GM12878 (cell line): ENCODE measurements around the gene MAST2. TPM values are rescaled to one million over a fixed set of nuclear protein-coding genes. Genes with fewer than 3 reads are reported as not detected.

Source experiments
- ATAC-seq: fragments of 200-7000 bp; cut with Tn5 transposase; 3 replicates; pipeline ENCODE4 v1.9.1; 2020; ENCODE audit warnings: mild to moderate bottlenecking, moderate library complexity
- BruUV-seq: library from RNA; stranded (reverse); fragments of 400-500 nt; replicated peaks from 2 replicates; lab custom pipeline; 2021; lab: Mats Ljungman, UMichigan
- CTCF ChIA-PET: fragments of 300-600 bp; sonication (Branson Sonifier 250); formaldehyde crosslinking; extraction: SDS; loops from one replicate; lab custom pipeline; 2021; ENCODE audit warnings: inconsistent platforms; lab: Yijun Ruan, JAX
- POLR2A ChIA-PET: fragments of 350-600 bp; formaldehyde crosslinking; extraction: SDS; loops from one replicate; lab custom pipeline; 2021; ENCODE audit warnings: inconsistent platforms; lab: Charles Lee
- RAD21 ChIA-PET: fragments of 300-600 bp; sonication (Branson Sonifier 250); formaldehyde crosslinking; loops from one replicate; lab custom pipeline; 2023; ENCODE audit warnings: antibody characterized with exemption; ENCODE audit not compliant: unreplicated experiment; lab: Charles Lee
- SMC1A ChIA-PET: fragments of 300-600 bp; sonication (Branson Sonifier 250); formaldehyde crosslinking; loops from one replicate; lab custom pipeline; 2023; ENCODE audit not compliant: unreplicated experiment, uncharacterized antibody; lab: Charles Lee
- DNase-seq: peaks from one replicate; pipeline ENCODE4 v3.0.0-alpha.2; 2011; ENCODE audit warnings: low read depth, low spot score
- FAIRE-seq: peaks from 3 replicates; lab custom pipeline; 2011; peaks lifted over from hg19 to GRCh38; lab: Jason Lieb, UNC
- H2AFZ ChIP-seq: 2 replicates; pipeline ENCODE4 v1.6.0; 2011; ENCODE audit warnings: low read depth, low read length, control low read depth; ENCODE audit not compliant: control insufficient read depth
- H3K27ac ChIP-seq: 2 replicates; pipeline ENCODE4 v1.5.1; 2011; ENCODE audit warnings: control low read depth; ENCODE audit not compliant: control insufficient read depth, insufficient read depth
- H3K27me3 ChIP-seq, 2 experiments: replicated peaks in 1 of 2; 2 replicates each; pipeline versions ENCODE4 v1.6.0 to v1.6.1; 2011; ENCODE audit warnings: low read length in 1 of 2; ENCODE audit not compliant: control insufficient read depth in 2 of 2, insufficient read depth in 2 of 2
- H3K36me3 ChIP-seq, 2 experiments: 2 replicates each; pipeline ENCODE4 v1.5.1; 2011; ENCODE audit warnings: low read length in 1 of 2; ENCODE audit not compliant: control insufficient read depth in 2 of 2, insufficient read depth in 2 of 2
- H3K4me1 ChIP-seq: 2 replicates; pipeline ENCODE4 v1.6.1; 2011; ENCODE audit warnings: mild to moderate bottlenecking, low read length, moderate library complexity, mixed read lengths; ENCODE audit not compliant: control insufficient read depth, insufficient read depth
- H3K4me2 ChIP-seq: 2 replicates; pipeline ENCODE4 v1.6.0; 2011; ENCODE audit warnings: control low read depth; ENCODE audit not compliant: control insufficient read depth, insufficient read depth
- H3K4me3 ChIP-seq: fragments of 200-600 bp; sonication (generic); 2 replicates; pipeline ENCODE4 v1.5.1; 2016
- H3K79me2 ChIP-seq: 2 replicates; pipeline ENCODE4 v1.6.0; 2011; ENCODE audit warnings: low read length; ENCODE audit not compliant: control insufficient read depth, insufficient read depth
- H3K9ac ChIP-seq: 2 replicates; pipeline ENCODE4 v1.8.0; 2011; ENCODE audit warnings: low read length, control low read depth, mixed read lengths; ENCODE audit not compliant: control insufficient read depth, insufficient read depth
- H3K9me3 ChIP-seq: replicated peaks from 3 replicates; pipeline ENCODE4 v1.5.1; 2011; ENCODE audit warnings: mild to moderate bottlenecking, low read length; ENCODE audit not compliant: control insufficient read depth, insufficient read depth
- H4K20me1 ChIP-seq: 2 replicates; pipeline ENCODE4 v1.6.0; 2011; ENCODE audit not compliant: control insufficient read depth, insufficient read depth
- BCL11A ChIP-seq: IDR thresholded peaks from 2 replicates; pipeline ENCODE4 v1.6.1; 2011; ENCODE audit warnings: low read depth, low read length
- MEF2B ChIP-seq: fragments of 450-650 bp; IDR thresholded peaks from 2 replicates; pipeline ENCODE4 v1.6.1; 2018; ENCODE audit warnings: mild to moderate bottlenecking, moderate library complexity; ENCODE audit not compliant: partially characterized antibody, poor library complexity, severe bottlenecking
- PAX5 ChIP-seq: IDR thresholded peaks from 2 replicates; pipeline ENCODE4 v1.6.1; 2011; ENCODE audit warnings: low read depth, low read length, borderline replicate concordance
- RFX5 ChIP-seq: IDR thresholded peaks from 2 replicates; pipeline ENCODE4 v1.6.1; 2011; ENCODE audit warnings: low read depth, low read length, improper control_type of control experiment
- SIN3A ChIP-seq: IDR thresholded peaks from 2 replicates; pipeline ENCODE4 v1.6.1; 2012; ENCODE audit warnings: low read depth, low read length, improper control_type of control experiment
- TCF3 ChIP-seq: IDR thresholded peaks from 2 replicates; pipeline ENCODE4 v1.6.1; 2012; ENCODE audit warnings: low read depth, mild to moderate bottlenecking, low read length, borderline replicate concordance; ENCODE audit not compliant: insufficient read depth
- ZNF274 ChIP-seq: IDR thresholded peaks from one replicate; pipeline ENCODE4 v1.8.0; 2011; ENCODE audit not compliant: insufficient read length, insufficient read depth
- in situ Hi-C: fragments of 300-500 bp; cut with MboI; formaldehyde crosslinking; loops from 9 replicates; pipeline ENCODE4 v1.14.3; 2018; ENCODE audit warnings: mixed read lengths
- intact Hi-C: fragments of 100-400 bp; cut with micrococcal nuclease; formaldehyde crosslinking; loops from one replicate; pipeline ENCODE4 v1.14.2; 2022; ENCODE audit not compliant: unreplicated experiment
- polyA plus RNA-seq, 11 experiments: library from polyadenylated mRNA; depleted of rRNA in 4 of 11; unstranded in 6 of 11; stranded (reverse) in 5 of 11; fragments of >200 nt; fragmentation: Nextera tagmentation in 4 of 11; fragmentation: Illumina TruSeq in 1 of 11; extraction: Ambion mirVana in 4 of 11; extraction: Trizol in 1 of 11; gene quantifications; 1 replicate in 1 of 11; 2 replicates in 10 of 11; pipeline versions ENCODE4 v1.2.1 to v1.2.3, GENCODE V29; 2011 to 2016; ENCODE audit warnings: inconsistent platforms in 2 of 11, missing spikeins in 2 of 11, low read depth in 1 of 11
- total RNA-seq, 4 experiments: library from RNA; depleted of rRNA in 3 of 4; stranded (reverse); fragments of >200 nt in 3 of 4; fragmentation: Illumina TruSeq in 1 of 4; extraction: Trizol in 1 of 4; gene quantifications; 2 replicates each; pipeline versions ENCODE4 v1.2.1 to v1.2.3, GENCODE V29; 2013 to 2021
- TF ChIP-seq, protein P1 (sequence below): fragments of 450-650 bp; formaldehyde crosslinking; IDR thresholded peaks from 2 replicates; pipeline ENCODE4 v1.5.0; 2022; ENCODE audit warnings: mild to moderate bottlenecking, missing genetic modification characterization
- TF ChIP-seq, protein P2 (sequence below): IDR thresholded peaks from 2 replicates; pipeline ENCODE4 v1.6.1; 2011; ENCODE audit warnings: borderline replicate concordance, low read depth, mild to moderate bottlenecking, moderate library complexity, mixed read lengths, low read length; ENCODE audit not compliant: insufficient read depth; ENCODE audit errors: extremely low read length
- TF ChIP-seq, protein P3 (sequence below): fragments of 450-650 bp; IDR thresholded peaks from 2 replicates; pipeline ENCODE4 v1.6.1; 2016; ENCODE audit warnings: mild to moderate bottlenecking
- TF ChIP-seq, protein P4 (sequence below): IDR thresholded peaks from 2 replicates; pipeline ENCODE4 v1.6.1; 2011; ENCODE audit warnings: mild to moderate bottlenecking, low read depth, low read length, moderate library complexity; ENCODE audit not compliant: insufficient replicate concordance

Gene MAST2
- total and polyA plus RNA-seq, 10 of the 15 experiments (the other 5 are each of a cell fraction or from before 2014, with no cell fraction given): 1.0 to 28.7 (median 13.8) TPM

DNA sequence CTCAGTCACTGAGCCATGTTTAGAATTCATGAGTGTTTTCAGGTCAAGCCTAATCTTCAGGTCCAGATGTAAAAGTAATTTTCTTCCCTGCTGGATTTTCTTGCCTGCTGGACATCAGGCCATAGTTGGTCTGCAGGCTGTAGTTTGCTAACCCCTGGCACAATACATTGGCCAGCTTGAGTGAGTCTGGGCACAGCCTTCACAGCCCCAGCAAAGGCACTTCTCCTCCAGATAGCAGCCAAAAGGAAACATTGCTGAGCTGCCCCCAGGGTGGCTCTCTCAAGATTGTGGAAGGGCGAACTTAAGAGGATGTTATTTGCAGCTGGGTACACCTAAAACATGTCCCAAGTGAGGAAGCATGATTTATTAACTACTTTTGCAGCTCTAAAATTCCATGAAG is 202.2 kb downstream of the MAST2 start (continued):
- TF ChIP-seq MEF2B (no peak), PAX5 (no peak), SIN3A (no peak)
- TF ChIP-seq, protein P1, sequence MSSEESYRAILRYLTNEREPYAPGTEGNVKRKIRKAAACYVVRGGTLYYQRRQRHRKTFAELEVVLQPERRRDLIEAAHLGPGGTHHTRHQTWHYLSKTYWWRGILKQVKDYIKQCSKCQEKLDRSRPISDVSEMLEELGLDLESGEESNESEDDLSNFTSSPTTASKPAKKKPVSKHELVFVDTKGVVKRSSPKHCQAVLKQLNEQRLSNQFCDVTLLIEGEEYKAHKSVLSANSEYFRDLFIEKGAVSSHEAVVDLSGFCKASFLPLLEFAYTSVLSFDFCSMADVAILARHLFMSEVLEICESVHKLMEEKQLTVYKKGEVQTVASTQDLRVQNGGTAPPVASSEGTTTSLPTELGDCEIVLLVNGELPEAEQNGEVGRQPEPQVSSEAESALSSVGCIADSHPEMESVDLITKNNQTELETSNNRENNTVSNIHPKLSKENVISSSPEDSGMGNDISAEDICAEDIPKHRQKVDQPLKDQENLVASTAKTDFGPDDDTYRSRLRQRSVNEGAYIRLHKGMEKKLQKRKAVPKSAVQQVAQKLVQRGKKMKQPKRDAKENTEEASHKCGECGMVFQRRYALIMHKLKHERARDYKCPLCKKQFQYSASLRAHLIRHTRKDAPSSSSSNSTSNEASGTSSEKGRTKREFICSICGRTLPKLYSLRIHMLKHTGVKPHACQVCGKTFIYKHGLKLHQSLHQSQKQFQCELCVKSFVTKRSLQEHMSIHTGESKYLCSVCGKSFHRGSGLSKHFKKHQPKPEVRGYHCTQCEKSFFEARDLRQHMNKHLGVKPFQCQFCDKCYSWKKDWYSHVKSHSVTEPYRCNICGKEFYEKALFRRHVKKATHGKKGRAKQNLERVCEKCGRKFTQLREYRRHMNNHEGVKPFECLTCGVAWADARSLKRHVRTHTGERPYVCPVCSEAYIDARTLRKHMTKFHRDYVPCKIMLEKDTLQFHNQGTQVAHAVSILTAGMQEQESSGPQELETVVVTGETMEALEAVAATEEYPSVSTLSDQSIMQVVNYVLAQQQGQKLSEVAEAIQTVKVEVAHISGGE: no peak

DNA sequence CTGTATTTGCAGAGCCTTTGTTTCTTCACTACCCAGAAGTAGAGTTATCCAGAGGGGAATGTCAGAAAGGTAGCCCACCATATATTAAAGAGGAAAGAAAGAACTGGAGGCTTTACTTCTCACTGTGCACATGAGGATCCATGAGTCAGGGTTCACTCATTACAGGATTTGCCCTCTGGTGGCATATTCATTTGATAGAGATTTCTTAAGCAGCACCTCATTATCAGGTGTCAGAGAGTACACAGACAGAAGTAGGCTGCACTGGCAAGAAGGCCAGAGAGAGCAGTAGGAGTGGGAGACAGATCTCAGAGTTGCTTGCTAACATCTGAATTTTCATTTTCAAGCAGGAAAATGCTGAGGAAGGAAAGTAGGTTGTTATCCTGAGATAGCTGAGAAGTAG is 205.2 kb downstream of the MAST2 start:
- no peak overlapping the region for H3K4me3 ChIP-seq
- no peaks in the 10 kb centered on the region for H3K4me1 ChIP-seq
- TF ChIP-seq, protein P2, sequence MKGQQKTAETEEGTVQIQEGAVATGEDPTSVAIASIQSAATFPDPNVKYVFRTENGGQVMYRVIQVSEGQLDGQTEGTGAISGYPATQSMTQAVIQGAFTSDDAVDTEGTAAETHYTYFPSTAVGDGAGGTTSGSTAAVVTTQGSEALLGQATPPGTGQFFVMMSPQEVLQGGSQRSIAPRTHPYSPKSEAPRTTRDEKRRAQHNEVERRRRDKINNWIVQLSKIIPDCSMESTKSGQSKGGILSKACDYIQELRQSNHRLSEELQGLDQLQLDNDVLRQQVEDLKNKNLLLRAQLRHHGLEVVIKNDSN: no peak
- no peak for TF ChIP-seq BCL11A
- TF ChIP-seq, protein P3, sequence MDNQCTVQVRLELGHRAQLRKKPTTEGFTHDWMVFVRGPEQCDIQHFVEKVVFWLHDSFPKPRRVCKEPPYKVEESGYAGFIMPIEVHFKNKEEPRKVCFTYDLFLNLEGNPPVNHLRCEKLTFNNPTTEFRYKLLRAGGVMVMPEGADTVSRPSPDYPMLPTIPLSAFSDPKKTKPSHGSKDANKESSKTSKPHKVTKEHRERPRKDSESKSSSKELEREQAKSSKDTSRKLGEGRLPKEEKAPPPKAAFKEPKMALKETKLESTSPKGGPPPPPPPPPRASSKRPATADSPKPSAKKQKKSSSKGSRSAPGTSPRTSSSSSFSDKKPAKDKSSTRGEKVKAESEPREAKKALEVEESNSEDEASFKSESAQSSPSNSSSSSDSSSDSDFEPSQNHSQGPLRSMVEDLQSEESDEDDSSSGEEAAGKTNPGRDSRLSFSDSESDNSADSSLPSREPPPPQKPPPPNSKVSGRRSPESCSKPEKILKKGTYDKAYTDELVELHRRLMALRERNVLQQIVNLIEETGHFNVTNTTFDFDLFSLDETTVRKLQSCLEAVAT: no peak
- TF ChIP-seq RFX5: no peak
- TF ChIP-seq TCF3: no peak
- no peak for TF ChIP-seq ZNF274
- TF ChIP-seq, protein P4, sequence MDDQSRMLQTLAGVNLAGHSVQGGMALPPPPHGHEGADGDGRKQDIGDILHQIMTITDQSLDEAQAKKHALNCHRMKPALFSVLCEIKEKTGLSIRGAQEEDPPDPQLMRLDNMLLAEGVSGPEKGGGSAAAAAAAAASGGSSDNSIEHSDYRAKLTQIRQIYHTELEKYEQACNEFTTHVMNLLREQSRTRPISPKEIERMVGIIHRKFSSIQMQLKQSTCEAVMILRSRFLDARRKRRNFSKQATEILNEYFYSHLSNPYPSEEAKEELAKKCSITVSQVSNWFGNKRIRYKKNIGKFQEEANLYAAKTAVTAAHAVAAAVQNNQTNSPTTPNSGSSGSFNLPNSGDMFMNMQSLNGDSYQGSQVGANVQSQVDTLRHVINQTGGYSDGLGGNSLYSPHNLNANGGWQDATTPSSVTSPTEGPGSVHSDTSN: no peak
- TF ChIP-seq, all 136 proteins: peak for 0
- POLR2A ChIA-PET: no interaction called here
- Histone ChIP-seq H4K20me1 (no peaks in the 10 kb centered on the region), H3K79me2 (no peaks in the 10 kb centered on the region), H3K9me3 (no peaks in the 10 kb centered on the region), H3K27me3 (no peaks in the 10 kb centered on the region), H2AFZ (no peak overlapping the region), H3K36me3 (peaks cover 4 to 16% of the 10 kb centered on the region in 2 experiments; a peak in 3 of 4 replicates), H3K9ac (no peak overlapping the region), H3K4me2 (no peak overlapping the region), H3K27ac (no peak overlapping the region)
- BruUV-seq: no TSS peak
- SMC1A ChIA-PET: no interaction called here
- intact Hi-C loops: no loop called here
- DNase-seq (no peak), ATAC-seq (no peak), FAIRE-seq (no peak)
- RAD21 ChIA-PET: no interaction called here
- CTCF ChIA-PET: no interaction called here
- in situ Hi-C loops: no loop called here
